NCI-H526 (cell line): ENCODE data around the gene AP4S1.
"Not testable (repeated sequence)": the region's sequence is repeated elsewhere in the genome, so short reads cannot be mapped to it uniquely, and the experiment has no call there.

Experiments used
- DNase-seq, 2 experiments: peaks; one replicate each; lab custom pipeline; 2025; lab: John Stamatoyannopoulos, UW

Gene AP4S1

DNA sequence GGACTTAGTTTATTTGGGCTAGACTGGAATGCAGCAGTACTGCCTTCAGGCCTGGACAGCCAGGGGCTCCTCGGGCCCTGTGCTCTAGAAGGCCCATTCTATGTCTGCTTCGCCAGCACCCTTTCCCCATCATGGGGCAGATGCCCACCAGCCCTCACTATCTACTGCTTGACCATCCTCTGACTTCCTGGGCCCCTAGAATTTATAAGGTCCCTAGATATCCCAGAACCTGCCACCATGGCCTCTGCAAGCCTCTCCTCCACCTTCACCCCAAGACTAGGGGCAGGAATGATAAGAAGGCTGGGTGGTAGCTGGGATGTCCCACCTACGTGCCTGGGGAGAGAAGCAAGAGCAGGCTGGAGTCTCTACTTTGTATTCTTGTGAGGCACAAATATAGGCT lies 59.6 kb downstream of the AP4S1 start:
- no peak for DNase-seq

DNA sequence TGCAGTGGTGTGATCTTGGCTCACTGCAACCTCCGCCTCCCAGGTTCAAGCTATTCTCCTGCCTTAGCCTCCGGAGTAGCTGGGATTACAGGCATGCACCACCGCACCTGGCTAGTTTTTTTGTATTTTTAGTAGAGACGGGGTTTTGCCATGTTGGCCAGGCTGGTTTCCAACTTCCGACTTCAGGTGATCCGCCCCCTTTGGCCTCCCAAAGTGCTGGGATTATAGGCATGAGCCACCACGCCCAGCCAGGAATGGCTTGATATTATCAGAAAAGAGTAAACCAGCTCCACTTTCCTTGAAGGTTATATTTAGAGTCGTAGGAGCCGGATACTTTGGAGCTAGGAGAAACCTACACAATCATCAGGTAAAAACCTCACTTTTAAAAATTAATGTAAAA lies 61.0 kb downstream of the AP4S1 start:
- not testable (repeated sequence) for DNase-seq

DNA sequence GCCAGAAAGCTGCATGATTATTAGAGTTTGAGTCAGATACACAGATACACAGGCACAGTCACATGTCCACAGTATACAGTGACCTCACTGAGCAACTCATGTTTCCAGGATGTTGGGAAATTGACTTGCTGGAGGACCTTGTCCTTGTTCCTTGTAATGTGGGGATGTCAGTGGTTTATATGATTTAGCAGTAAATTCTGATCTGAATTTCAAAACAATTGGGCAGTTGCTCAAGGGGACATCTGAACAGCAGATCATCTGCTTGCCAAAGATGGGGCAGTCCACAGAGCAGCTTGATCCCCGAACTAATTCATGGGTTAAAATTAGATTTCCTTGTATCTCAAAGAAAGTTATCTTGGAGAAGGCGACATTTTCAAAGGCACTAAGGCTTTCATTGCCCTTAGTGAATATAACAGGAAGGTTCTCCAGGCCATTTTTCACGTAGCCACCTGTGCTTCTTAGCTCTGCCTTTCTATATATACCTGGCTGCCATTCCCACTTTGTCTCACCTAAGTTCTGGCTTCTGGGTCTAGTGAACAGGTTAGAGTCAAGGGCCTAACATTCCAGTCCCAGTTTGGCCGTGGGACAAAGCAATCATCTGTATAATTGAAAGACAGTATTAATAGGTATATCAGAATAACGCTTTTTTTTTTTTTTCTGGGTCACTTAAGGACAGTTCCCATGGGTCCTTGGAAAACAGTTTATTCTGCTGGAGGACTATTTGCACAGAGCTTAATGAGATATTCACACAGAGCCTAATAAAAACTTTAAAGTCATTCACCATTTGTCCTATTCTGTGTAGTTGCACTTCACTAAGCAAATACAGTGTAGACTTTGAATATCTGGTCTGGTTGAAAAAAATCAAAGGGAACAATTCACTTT lies 65.7 kb downstream of the AP4S1 start:
- DNase-seq, result peak; percentile 36 to 57

DNA sequence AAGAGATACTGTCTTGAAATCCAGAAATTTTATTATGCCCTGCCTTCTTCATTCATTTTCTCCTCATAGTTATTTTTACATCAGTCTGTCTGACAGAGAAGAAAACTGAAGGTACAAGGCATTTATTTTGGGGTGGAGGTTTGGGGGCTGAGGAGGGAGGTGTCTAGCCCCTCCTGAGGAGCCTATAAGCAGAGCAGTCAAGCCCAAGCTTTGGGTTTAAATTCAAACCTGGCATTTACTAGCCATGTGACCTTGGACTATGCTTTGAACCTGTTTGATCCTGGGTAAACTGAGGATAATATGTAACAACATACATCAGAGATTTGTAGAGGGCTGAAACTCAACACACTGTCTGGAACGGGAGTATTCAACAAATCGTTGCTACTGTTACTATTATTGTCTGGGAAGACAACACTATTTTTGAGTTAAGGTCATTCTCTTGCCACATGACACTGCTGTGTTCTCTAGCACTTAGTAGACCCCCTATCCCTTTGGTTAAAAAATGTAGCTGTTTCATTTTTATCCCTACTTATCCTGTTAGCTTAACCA lies 66.8 kb downstream of the AP4S1 start:
- DNase-seq, result no peak

DNA sequence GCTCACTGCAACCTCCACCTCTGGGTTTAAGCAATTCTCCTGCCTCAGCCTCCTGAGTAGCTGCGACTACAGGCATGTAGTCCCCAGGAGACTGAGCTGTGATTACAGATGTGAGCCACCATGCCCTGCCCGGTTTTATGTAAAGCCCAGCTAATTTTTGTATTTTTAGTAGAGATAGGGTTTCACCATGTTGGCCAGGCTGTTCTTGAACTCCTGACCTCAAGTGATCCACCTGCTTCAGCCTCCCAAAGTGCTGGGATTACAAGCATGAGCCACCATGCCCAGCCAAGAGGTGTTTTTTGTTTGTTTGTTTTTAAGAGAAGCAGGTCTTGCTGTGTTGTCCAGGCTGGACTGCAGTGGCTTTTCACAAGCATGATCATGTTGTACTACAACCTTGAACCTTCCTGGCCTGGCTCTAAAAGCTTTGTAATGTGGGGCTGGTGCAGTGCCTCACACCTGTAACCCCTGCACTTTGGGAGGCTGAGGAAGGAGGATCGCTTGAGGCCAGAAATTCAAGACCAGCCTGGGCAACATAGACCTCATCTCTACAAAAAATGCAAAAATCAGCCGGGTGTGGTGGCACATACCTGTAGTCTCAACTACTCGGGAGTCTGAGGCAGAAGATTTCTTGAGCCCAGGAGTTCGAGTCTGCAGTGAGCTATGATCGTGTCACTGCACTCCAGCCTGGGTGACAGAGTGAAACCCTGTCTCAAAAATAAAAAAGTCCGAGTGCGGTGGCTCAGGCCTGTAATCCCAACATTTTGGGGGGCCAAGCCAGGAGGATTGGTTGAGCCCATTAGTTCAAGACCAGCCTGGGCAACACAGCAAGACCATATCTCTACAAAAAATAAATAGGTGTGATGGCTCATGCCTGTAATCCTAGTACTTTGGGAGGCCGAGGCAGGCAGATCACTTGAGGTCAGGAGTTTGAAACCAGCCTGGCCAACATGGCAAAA lies 68.7 kb downstream of the AP4S1 start:
- DNase-seq, result not testable (repeated sequence)

DNA sequence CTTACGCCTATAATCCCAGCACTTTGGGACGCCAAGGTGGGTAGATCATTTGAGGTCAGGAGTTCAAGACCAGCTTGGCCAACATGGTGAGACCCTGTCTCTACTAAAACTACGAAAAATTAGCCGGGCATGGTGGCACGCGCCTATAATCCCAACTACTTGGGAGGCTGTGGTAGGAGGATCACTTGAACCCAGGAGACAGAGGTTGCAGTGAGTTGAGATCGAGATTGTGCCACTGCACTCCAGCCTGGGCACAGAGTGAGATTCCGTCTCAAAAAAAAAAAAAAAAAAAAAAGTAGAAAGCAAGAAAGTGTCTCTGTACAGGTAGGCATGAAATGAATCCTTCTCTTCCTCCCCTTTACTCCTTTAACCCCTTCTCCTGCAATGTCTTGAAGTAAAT lies 70.4 kb downstream of the AP4S1 start:
- not testable (repeated sequence) for DNase-seq

DNA sequence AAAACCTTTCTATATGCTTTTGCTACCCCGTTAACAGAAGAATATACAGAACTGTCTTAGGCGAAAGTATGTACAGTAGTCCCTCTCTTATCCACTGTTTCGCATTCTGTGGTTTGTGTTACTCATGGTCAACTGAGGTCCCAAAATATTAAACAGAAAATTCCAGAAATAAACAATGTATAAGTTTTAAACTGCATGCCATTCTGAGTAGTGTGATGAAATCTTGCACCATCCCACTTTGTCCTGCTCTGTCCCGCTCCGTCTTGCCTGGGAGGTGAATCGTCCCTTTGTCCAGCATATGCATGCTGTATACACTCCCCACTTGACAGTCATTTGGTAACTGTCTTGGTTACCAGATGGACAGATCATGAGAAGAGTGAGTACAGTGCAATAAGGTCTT lies 70.8 kb downstream of the AP4S1 start:
- DNase-seq, result no peak

DNA sequence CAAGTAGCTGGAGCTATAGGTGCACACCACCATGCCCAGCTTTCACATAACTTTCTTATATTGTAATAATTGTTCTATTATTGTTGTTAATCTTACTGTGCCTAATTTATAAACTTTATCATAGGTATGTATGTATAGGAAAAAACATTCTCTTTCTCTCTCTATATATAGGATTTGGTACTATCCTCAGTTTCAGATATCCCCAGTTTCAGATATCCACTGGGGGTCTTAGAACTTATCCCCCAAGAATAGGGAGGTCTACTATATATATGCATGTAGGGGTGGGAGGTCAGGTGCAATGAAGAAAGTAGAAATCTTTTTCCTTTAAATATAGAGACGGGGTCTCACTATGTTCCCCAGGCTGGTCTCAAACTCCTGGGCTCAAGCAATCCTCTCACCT lies 71.6 kb downstream of the AP4S1 start:
- DNase-seq, result no peak

DNA sequence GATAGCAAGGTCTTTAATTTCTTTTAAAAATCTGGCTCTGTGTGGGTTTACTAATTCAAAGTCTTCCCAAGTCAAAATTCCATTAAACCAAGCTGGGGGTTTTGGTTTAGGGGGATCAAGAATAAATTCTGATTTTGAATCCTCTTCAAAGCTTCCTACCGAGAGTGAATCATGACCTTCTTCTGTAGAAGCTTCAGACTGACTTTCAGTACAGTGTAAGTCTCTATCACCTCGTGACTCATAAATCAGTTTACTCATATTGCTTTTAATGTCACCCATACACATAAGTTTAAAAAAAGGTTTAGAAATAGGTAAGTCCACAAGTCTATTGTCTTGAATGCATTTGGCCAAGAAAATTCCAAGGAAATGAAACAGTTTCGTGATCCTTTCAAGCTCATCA lies 81.3 kb downstream of the AP4S1 start:
- DNase-seq, result no peak

DNA sequence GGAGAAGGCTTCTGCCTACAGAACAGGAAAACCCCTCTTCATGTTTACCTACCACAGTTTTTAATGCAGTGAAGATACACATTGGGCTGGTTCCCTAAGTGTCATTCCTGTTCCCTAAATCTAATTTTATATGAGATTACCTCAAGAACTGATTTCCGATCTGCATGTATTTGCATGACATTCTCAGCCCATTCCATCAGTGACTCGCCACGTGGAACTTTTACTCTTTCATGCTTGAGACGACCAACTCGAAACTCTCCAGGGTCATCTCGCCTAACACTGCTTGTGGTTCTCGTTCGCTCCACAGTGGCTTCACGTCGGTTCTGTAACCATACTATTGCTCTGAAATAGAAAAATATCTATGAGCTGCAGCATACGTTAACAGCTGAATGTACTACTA lies 83.8 kb downstream of the AP4S1 start:
- no peak for DNase-seq

DNA sequence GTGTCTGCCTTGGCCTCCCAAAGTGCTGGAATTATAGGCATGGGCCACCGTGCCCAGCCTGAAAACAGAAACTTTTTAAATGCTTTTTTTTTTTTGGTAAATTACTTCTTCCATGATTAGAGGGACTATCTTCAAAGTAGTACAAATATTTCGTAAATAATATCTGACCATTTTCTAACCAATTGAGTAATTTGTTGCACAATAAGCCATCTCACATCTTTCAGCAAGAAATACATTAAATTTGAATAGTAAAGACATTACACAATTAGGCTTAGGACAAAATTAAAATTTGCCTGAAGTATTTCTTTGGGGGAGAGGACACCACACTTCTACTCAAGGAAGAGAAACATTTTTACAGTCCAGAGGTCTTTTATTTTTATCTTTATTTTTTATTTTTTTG lies 85.4 kb downstream of the AP4S1 start:
- no peak for DNase-seq

DNA sequence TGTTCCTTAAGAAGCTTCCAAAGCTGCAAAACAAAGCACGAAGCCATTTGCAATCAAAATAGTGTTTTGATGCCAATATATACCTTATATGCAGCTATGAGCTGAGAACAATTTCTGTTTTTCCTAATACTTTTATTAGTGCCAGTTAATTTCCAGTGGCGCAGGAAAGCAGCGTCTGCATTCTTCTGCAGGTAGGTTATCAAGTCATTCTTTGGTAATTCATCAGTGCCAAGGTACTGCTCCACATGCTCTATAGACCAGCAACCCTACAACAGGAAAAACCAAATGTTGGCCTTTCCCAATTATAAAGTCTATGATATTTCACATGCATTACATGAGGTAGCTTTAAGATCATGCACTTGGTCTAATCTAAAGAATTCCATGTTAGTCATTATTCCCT lies 88.3 kb downstream of the AP4S1 start:
- DNase-seq, result no peak

DNA sequence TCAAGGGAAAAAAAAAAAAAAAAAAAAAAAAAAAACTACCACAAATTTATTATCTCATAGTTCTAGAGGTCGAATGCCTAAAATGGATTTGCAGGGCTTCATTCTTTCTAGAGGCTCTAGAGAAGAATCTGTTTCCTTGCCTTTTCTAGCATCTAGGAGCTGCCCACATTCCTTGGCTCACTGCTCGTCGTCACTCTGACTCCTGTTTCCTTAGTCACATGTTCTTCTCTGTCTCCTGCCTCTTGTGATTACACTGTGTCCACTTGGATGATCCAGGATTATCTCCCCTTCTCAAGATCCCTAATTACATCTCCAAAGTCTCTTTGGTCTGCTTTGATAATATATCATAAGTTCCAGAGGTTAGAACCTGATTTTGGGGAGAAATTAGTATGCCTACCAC lies 93.4 kb downstream of the AP4S1 start:
- no peak for DNase-seq

DNA sequence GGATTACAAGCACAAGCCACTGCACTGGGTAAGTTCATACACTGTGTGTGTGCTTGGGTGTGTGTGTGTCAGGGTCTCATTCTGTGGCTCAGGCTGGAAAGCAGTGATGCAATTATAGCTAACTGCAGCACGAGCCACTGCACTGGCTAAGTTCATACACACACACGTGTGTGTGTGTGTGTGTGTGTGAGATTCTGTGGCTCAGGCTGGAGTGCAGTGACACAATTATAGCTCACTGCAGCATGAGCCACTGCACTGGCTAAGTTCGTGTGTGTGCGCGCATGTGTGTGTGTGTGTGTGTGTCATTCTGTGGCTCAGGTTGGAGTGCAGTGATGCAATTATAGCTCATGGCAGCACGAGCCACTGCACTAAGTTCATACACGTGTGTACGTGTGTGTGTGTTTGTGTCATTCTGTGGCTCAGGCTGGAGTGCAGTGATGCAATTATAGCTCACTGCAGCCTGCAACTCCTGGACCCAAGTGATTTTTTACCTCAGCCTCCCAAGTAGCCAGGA lies 96.7 kb downstream of the AP4S1 start:
- no peak for DNase-seq

DNA sequence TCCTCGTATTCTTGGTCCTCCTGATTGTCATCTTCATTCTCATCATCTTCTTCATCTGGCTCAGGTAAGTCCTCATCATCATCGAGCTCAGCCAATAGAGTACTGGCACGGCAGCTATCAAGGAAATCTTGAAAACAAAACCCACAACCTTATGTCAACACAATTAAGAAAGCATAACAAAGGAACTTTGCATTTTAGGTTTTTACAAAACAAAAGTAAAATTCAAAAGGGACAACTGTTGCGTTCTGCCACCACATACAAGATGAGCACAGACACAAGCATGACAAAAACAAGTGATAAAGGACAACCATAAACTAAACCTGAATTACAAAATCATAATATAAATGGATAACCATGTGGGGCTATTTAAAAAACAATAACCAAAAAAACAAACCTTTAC lies 97.5 kb downstream of the AP4S1 start:
- no peak for DNase-seq

DNA sequence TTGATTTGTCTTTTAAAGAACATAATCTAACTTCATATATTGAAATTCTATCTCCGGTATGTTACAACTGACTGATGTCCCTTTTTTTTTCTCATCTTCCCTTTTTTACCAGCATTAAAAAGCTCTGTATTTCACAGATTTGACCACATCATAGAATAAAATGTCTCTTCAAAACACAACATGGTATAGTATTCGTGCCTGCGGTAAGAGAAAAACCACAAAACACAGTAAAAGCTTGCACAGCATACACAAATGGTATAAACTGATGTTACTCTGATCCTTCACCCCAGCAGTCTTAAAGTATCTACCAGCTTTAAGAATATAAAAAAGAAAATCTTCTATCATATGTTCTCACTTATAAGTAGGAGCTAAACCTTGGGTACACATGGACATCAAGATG lies 98.7 kb downstream of the AP4S1 start:
- DNase-seq, result no peak

DNA sequence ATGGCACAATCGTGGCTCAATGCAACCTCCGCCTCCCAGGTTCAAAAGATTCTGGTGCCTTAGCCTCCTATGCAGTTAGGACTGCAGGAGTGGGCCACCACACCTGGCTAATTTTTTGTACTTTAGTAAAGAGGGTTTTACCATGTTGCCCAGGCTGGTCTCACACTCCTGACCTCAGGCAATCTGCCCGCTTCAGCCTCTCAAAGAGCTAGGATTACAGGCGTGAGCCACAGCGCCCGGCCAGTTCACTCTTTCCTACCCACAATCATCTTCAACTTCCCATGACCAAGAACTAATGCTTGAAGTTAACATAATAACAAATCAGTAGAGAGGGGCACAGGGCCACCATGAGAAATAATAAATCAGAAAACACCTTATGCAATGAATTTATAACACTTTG lies 99.8 kb downstream of the AP4S1 start:
- no peak for DNase-seq

DNA sequence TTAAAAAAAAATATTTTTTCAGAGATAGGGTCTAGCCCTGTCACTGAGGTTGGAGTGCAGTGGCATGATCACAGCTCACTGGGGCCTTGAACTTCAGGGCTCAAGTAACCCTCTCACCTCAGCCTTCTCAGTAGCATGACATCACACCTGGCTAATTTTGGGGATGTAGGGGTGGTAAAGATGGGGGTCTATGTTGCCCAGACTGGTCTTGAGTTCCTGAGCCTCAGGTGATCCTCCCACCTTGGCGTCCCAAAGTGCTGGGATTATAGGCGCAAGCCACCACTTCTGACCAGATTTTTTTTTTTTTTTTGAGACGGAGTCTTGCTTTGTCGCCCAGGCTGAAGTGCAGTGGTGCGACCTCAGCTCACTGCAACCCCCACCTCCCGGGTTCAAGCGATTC lies 101.2 kb downstream of the AP4S1 start:
- no peak for DNase-seq

DNA sequence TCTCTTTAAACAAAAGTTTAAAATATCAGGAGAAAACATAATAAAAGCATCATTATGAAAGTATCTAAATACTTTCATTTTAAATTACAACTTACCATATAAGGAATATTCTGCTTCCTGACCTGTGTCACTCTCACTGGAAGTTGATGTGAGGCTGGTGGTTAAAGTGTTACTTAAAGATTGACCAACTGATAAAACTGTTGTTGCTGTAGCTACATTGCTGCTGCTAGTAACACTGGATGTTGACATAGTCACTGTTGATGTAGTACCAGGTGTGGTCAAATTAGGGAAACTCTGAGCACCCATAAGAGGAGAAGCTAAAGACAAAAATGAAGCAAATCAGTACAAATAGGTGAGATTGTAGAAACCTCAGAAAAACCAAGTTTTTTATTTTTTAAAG lies 102.2 kb downstream of the AP4S1 start:
- DNase-seq, result no peak

DNA sequence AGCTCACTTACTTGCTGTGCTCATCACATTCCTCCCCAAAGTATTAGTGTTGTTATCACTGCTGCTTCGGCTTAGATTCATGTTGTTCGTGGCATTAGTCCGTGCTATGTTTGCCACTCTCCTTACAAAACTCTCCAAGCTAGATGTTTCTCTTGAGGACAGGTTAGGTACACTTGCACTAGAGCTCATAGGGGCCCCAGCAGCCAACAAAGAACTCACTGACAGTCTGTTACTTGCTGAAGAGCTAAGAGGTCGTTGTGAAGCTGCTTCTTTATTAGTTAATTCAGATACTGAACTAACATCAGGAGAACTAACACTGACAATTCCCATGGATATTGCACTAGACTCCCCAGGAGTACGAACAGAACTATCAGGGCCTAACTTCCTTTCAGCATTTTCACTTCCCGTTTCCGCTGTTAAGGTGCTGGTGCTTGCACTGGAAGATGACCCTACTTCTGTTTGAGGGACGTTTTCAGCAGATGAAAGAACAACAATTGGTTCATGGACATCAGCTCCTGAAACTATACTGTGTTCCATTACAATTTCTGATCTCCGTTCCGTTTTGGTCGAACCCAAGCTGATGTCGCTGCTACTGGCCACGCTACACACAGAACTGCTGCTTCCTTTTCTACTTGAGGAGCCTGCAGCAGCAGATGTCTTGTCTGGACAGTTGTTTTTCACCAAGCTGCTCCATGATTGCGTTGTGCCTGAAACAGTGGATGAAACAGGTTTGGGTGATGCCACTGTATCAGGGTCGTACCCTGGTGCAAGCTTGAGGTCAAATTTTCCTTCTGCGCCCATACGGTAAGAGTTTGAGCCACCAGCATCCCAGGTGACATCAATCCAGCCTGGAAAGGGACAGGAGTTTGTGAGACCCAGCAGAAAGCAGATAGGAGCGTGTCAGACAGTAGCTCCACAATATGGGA lies 103.4 kb downstream of the AP4S1 start:
- no peak for DNase-seq

DNA sequence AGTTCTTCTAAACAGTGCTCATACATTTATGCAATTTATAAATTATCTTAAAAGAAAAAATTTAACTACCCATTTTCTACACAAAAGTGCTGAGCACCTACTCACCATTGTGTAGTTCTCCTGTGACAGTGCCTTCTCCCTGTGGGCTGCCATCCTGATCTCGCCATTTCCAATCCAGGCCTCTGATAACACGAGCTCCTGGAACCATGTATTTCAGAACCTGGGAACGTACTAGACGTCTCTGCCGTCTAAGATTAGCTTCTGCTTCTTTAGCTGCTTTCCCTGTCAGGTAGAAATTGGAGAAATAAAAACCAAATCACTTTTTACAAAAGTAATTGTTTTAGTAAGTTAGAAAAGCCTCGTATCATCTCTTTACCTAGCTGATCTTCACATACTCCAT lies 107.7 kb downstream of the AP4S1 start:
- DNase-seq, result no peak
